IMR-90 (cell line): ENCODE measurements around the gene CHD9. TPM values are rescaled to one million over a fixed set of nuclear protein-coding genes. Genes with fewer than 3 reads are reported as not detected.

Experiments
- ATAC-seq: fragments of 200-7000 bp; cut with Tn5 transposase; 2 replicates; pipeline ENCODE4 v1.9.1; 2020; ENCODE audit warnings: low read depth, mild to moderate bottlenecking, moderate library complexity
- BruUV-seq: library from RNA; stranded (reverse); fragments of 400-500 nt; replicated peaks from 2 replicates; lab custom pipeline; 2021; lab: Mats Ljungman, UMichigan
- CTCF ChIA-PET: fragments of 300-600 bp; formaldehyde crosslinking; extraction: SDS; loops from one replicate; lab custom pipeline; 2021; ENCODE audit warnings: antibody characterized with exemption; lab: Yijun Ruan, JAX
- POLR2A ChIA-PET: fragments of 300-600 bp; sonication (Branson Sonifier 250); formaldehyde crosslinking; loops from one replicate; lab custom pipeline; 2022; ENCODE audit warnings: antibody characterized with exemption; ENCODE audit not compliant: unreplicated experiment; lab: Charles Lee
- DNase-seq: peaks from one replicate; pipeline ENCODE4 v3.0.0; 2013
- H2AFZ ChIP-seq: replicated peaks from 2 replicates; pipeline ENCODE3; 2013; ENCODE audit warnings: low read length, mild to moderate bottlenecking; ENCODE audit not compliant: poor library complexity
- H2AK5ac ChIP-seq: 2 replicates; pipeline ENCODE4 v1.6.1; 2013; ENCODE audit warnings: low read depth, low read length, inconsistent platforms
- H2AK9ac ChIP-seq: replicated peaks from 2 replicates; pipeline ENCODE3; 2013; ENCODE audit warnings: mild to moderate bottlenecking, low read depth, low read length, moderate library complexity; ENCODE audit not compliant: poor library complexity
- H2BK120ac ChIP-seq: 2 replicates; pipeline ENCODE4 v1.6.1; 2013; ENCODE audit warnings: low read depth, low read length, inconsistent platforms
- H2BK15ac ChIP-seq: 3 replicates; pipeline ENCODE4 v1.6.1; 2013; ENCODE audit warnings: low read depth, low read length, inconsistent platforms
- H2BK20ac ChIP-seq: 2 replicates; pipeline ENCODE4 v1.6.1; 2013; ENCODE audit warnings: low read depth, mild to moderate bottlenecking, inconsistent platforms, low read length, moderate library complexity
- H2BK5ac ChIP-seq: 2 replicates; pipeline ENCODE4 v1.6.1; 2013; ENCODE audit warnings: mild to moderate bottlenecking, low read depth, low read length, inconsistent platforms; ENCODE audit not compliant: poor library complexity, severe bottlenecking
- H3K14ac ChIP-seq: replicated peaks from 2 replicates; pipeline ENCODE4 v1.6.1; 2013; ENCODE audit warnings: low read depth, low read length, inconsistent platforms
- H3K18ac ChIP-seq: 2 replicates; pipeline ENCODE4 v1.6.1; 2013; ENCODE audit warnings: low read depth, low read length, control low read depth
- H3K23ac ChIP-seq: 2 replicates; pipeline ENCODE4 v1.6.1; 2013; ENCODE audit warnings: low read depth, low read length, inconsistent platforms
- H3K27ac ChIP-seq: 2 replicates; pipeline ENCODE4 v1.5.1; 2013; ENCODE audit warnings: mild to moderate bottlenecking, control low read depth, low read length; ENCODE audit not compliant: insufficient read depth
- H3K27me3 ChIP-seq: 2 replicates; pipeline ENCODE4 v1.6.1; 2013; ENCODE audit warnings: low read length; ENCODE audit not compliant: control insufficient read depth, insufficient read depth
- H3K36me3 ChIP-seq: 2 replicates; pipeline ENCODE4 v1.6.1; 2013; ENCODE audit warnings: low read length, mixed read lengths; ENCODE audit not compliant: control insufficient read depth, insufficient read depth
- H3K4ac ChIP-seq: 2 replicates; pipeline ENCODE4 v1.6.1; 2013; ENCODE audit warnings: low read depth, low read length, inconsistent platforms
- H3K4me1 ChIP-seq: 2 replicates; pipeline ENCODE4 v1.6.1; 2013; ENCODE audit warnings: low read length, mixed read lengths; ENCODE audit not compliant: control insufficient read depth, insufficient read depth
- H3K4me2 ChIP-seq: 2 replicates; pipeline ENCODE4 v1.6.1; 2013; ENCODE audit warnings: low read depth, mild to moderate bottlenecking, control low read depth, low read length, moderate library complexity
- H3K4me3 ChIP-seq: 2 replicates; pipeline ENCODE4 v1.5.1; 2013; ENCODE audit warnings: low read depth, mild to moderate bottlenecking, control low read depth, low read length, moderate library complexity; ENCODE audit not compliant: insufficient read depth
- H3K56ac ChIP-seq: 2 replicates; pipeline ENCODE4 v1.6.1; 2013; ENCODE audit warnings: low read length, inconsistent platforms; ENCODE audit not compliant: insufficient read depth; ENCODE audit errors: extremely low read depth
- H3K79me1 ChIP-seq, 2 experiments: 2 replicates each; pipeline ENCODE4 v1.6.1; 2013; ENCODE audit warnings: low read length in 2 of 2, inconsistent platforms in 1 of 2, low read depth in 1 of 2
- H3K9ac ChIP-seq: 2 replicates; pipeline ENCODE4 v1.6.1; 2013; ENCODE audit warnings: low read depth, low read length, control low read depth
- H3K9me1 ChIP-seq: 2 replicates; pipeline ENCODE4 v1.6.1; 2013; ENCODE audit warnings: low read length, inconsistent platforms; ENCODE audit not compliant: insufficient read depth
- H3K9me3 ChIP-seq: 2 replicates; pipeline ENCODE4 v1.6.1; 2013; ENCODE audit warnings: low read length; ENCODE audit not compliant: control insufficient read depth, insufficient read depth
- H4K20me1 ChIP-seq: 2 replicates; pipeline ENCODE4 v1.6.1; 2013; ENCODE audit warnings: low read length, inconsistent platforms; ENCODE audit not compliant: insufficient read depth
- H4K5ac ChIP-seq: 2 replicates; pipeline ENCODE4 v1.6.1; 2013; ENCODE audit warnings: mild to moderate bottlenecking, low read depth, low read length, control low read depth
- H4K8ac ChIP-seq, 2 experiments: 2 replicates each; pipeline ENCODE4 v1.6.1; 2013; ENCODE audit warnings: low read depth in 2 of 2, low read length in 2 of 2, control low read depth in 1 of 2, inconsistent platforms in 1 of 2
- H4K91ac ChIP-seq: 2 replicates; pipeline ENCODE4 v1.6.1; 2013; ENCODE audit warnings: low read depth, low read length, inconsistent platforms; ENCODE audit not compliant: insufficient read depth
- CEBPB ChIP-seq: IDR thresholded peaks from 2 replicates; pipeline ENCODE4 v1.6.1; 2012; ENCODE audit warnings: low read depth, low read length, improper control_type of control experiment
- CHD1 ChIP-seq: IDR thresholded peaks from 2 replicates; pipeline ENCODE4 v1.6.1; 2012; ENCODE audit warnings: low read depth, low read length, improper control_type of control experiment
- WGBS, 2 experiments: methylation state at CpG; one replicate each; pipeline versions ENCODE4 v1.1.5 to v1.1.7; 2013; ENCODE audit warnings: missing lambda C conversion rate in 2 of 2; ENCODE audit not compliant: insufficient read length in 1 of 2; ENCODE audit errors: extremely low coverage in 2 of 2; 5-methylcytosine and 5-hydroxymethylcytosine counted together
- dilution Hi-C: fragments of 300-500 bp; cut with HindIII; formaldehyde crosslinking; loops from one replicate; pipeline ENCODE4 v1.14.3; 2018; ENCODE audit warnings: low sequenced_read_pairs; ENCODE audit not compliant: unreplicated experiment
- in situ Hi-C: fragments of 300-500 bp; cut with MboI; formaldehyde crosslinking; loops from 3 replicates; pipeline ENCODE4 v1.14.3; 2019; ENCODE audit warnings: low sequenced_read_pairs, inconsistent platforms, mixed read lengths
- intact Hi-C: fragments of 100-400 bp; cut with micrococcal nuclease; formaldehyde crosslinking; loops from 2 replicates; pipeline ENCODE4 v1.10.0; 2022
- polyA plus RNA-seq, 3 experiments: library from polyadenylated mRNA; depleted of rRNA; stranded (reverse); fragments of >200 nt; gene quantifications; 2 replicates each; pipeline ENCODE4 v1.2.3, GENCODE V29; 2012; ENCODE audit warnings: low replicate concordance in 1 of 3
- total RNA-seq: library from RNA; depleted of rRNA; stranded (reverse); fragments of >200 nt; gene quantifications from 2 replicates; pipeline ENCODE4 v1.2.3, GENCODE V29; 2012

Gene CHD9
- total and polyA plus RNA-seq, 2 of the 4 experiments (the other 2 are of a cell fraction), result 9.1 to 48.8 TPM

GRCh38 chr16:53369921-53370320 is 315.1 kb downstream of the CHD9 start:
- H4K8ac ChIP-seq, result no peak overlapping the region
- no peaks in the 10 kb centered on the region for H3K79me1 ChIP-seq
- H4K20me1 ChIP-seq, result no peaks in the 10 kb centered on the region
- H3K4me2 ChIP-seq, result no peak overlapping the region
- BruUV-seq, result no TSS peak
- no peak overlapping the region for H4K5ac ChIP-seq
- intact Hi-C loops (no loop called here), in situ Hi-C loops (no loop called here), dilution Hi-C loops (no loop called here)
- no peak overlapping the region for H2BK5ac ChIP-seq
- H3K9me1 ChIP-seq, result no peaks in the 10 kb centered on the region
- H3K23ac ChIP-seq, result no peak overlapping the region
- H3K36me3 ChIP-seq, result no peaks in the 10 kb centered on the region
- no peak overlapping the region for H4K91ac ChIP-seq
- no peak overlapping the region for H3K27ac ChIP-seq
- TF ChIP-seq CEBPB (peak; percentile 68), CHD1 (no peak)
- no peak overlapping the region for H2BK20ac ChIP-seq
- H3K9me3 ChIP-seq, result peaks cover 2% of the 10 kb centered on the region; the same call in 1 of the 2 replicates
- no peak overlapping the region for H3K14ac ChIP-seq
- no peak overlapping the region for H2BK120ac ChIP-seq
- no peak overlapping the region for H3K4ac ChIP-seq
- no peak overlapping the region for H2BK15ac ChIP-seq
- peaks cover 23% of the 10 kb centered on the region for H3K27me3 ChIP-seq
- no peak overlapping the region for H2AFZ ChIP-seq
- no peak overlapping the region for H3K18ac ChIP-seq
- H3K56ac ChIP-seq, result no peak overlapping the region
- WGBS, 2 experiments, result no CpG with 5 or more reads among the region's 1 CpG
- ATAC-seq, result no peak; the same call in 1 of the 2 replicates
- POLR2A ChIA-PET, result no interaction called here
- no peak overlapping the region for H3K4me3 ChIP-seq
- no peaks in the 10 kb centered on the region for H3K4me1 ChIP-seq
- H3K9ac ChIP-seq, result no peak overlapping the region
- CTCF ChIA-PET, result no interaction called here
- no peak overlapping the region for H2AK5ac ChIP-seq
- DNase-seq, result peak; percentile 22
- no peak overlapping the region for H2AK9ac ChIP-seq
